GM21576 (cell line): ENCODE results near the gene CCR1.

Source experiments
- ATAC-seq: cut with Tn5 transposase; IDR thresholded peaks from one replicate; pipeline ENCODE4 v1.9.1; 2021; ENCODE audit warnings: mild to moderate bottlenecking, moderate library complexity; ENCODE audit not compliant: unreplicated experiment

CCR1 gene

GRCh38 chr3:46208167-46208704 is at the start of gene CCR1:
CCR1 (minus strand) TSS chr3:46208313; CDS start chr3:46204313, 4,000 bp downstream.
- peak; percentile 53 for ATAC-seq

DNA sequence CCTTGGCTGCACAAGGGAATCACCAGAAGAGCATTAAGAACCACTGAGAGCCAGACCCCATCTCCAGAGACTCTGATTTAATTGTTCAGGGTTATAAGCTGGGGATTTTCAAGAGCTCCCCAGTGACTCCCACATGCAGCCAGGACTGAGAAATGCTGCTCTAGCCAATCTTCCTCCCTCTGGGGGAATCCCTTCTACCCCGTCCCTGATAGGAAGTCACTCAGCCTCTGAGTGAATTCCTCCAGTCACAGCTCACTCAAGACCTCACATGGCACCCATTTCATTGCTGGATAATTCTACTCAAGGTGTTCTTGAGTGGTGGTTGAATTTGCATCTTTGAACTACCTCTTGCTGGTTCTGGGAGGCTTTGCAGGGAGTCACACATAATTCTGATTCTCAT is 44.9 kb upstream of the CCR1 start:
- ATAC-seq, result no peak

GRCh38 chr3:46245146-46245545 is 37.0 kb upstream of the CCR1 start:
- no peak for ATAC-seq

DNA sequence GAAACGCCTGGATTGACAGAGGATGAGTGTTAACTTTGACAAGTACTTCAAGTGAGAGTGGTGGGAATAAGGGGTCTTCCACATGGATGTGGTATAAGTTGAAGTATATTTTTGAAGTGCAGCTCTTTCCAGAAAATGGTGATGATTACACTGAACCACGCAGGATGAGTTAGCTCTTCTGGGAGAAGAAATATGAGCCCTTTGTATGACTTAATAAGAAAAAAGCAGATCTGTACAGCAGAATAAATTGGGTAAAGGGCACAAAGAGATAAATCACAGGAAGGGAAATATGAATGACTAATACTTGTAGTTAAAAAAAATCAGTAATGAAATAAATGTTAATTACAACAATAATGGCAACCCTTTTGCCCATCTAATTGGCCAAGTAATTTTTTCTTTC is 35.4 kb upstream of the CCR1 start:
- ATAC-seq, result no peak

- no peak for ATAC-seq
Measured at GRCh38 chr3:46242120-46242519, 34.0 kb upstream of the CCR1 start, which contains the start of gene CCR3. CCR3 (plus strand) TSS chr3:46242460; CDS start chr3:46265159, 22,699 bp downstream.

- ATAC-seq, result no peak
Measured at GRCh38 chr3:46239952-46240351, 31.8 kb upstream of the CCR1 start.

GRCh38 chr3:46239301-46239938 is 31.3 kb upstream of the CCR1 start:
- no peak for ATAC-seq

DNA sequence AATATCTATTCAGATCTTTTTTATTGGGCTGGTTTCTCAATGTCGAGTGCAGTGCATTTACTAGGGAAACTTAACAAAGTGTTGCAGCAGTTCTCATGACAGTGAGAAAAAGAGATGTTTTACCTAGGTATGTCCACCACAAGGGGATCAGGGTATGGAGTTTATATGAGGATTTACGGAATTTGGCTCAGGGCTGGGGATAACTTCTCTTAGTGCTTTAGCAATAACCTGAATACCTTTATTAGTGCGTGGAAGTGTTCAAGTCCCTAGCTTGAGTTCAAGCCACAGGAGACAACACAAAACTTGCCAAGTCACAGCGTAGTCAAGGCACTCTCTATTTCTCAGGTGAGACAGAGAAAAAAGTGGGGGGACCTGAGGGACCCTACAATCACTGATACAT is 30.3 kb upstream of the CCR1 start:
- ATAC-seq, result no peak

- ATAC-seq, result no peak
Measured at GRCh38 chr3:46236294-46237054, 28.4 kb upstream of the CCR1 start.

GRCh38 chr3:46235425-46235824 is 27.3 kb upstream of the CCR1 start:
- ATAC-seq, result no peak

DNA sequence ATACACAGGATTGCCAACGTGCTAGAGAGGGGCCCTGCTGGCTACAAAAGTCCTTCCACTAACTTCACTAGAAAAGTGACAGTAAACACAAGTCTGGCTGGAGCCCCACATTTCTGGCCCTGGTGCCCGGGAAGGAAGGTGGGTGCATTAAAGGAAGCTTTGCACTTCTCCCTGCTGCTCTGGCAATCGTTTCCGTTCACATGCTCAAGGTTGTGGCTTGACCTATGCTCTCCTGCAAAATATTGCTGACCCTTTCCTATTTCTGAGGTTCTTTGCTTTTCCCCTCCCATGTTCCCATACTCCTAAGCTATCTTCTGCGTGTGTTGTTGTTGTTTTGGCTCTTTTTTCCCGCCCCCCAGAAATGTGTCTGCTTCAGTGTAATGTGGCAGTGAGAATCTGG is 25.1 kb upstream of the CCR1 start:
- ATAC-seq, result no peak

DNA sequence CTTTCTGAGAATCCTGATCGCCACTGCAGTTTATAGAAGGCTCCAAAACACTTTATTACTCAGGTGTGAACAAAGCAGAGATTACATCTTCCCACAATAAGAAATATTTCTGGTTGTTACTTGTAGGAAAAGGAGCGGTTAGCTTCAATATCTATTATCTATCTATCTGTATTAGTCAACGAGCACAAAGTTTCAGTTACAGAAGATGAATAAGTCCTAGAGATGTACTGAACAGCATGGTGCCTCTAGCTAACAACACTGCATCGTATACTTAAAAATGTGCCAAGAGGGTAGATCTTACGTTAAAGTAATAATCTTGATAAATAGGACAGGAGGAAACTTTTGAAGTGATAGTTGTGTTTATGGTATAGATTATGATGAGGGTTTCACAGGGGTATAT is 23.2 kb upstream of the CCR1 start:
- no peak for ATAC-seq

GRCh38 chr3:46228260-46229242 is 20.4 kb upstream of the CCR1 start:
- ATAC-seq, result no peak

GRCh38 chr3:46222435-46223161 is 14.5 kb upstream of the CCR1 start:
- ATAC-seq, result no peak

DNA sequence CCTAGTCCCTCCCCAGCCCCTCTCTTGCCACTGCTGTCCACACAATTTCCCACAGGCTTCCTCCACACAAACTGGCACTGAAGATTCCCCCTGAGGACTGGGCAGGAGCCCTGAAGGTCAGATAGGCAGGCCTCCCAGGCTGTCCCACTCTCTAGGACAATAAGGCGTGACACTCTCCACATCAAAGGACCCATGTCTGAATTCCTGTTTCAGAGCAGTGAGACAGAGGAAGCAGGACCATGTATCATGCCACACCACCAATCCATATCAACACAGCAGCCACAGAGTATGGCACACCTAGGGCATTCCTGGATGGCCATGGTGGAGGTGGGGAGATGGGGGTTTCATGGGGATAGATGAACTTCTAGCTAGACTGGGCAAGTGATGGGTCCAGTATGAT is 13.8 kb upstream of the CCR1 start:
- ATAC-seq, result no peak

DNA sequence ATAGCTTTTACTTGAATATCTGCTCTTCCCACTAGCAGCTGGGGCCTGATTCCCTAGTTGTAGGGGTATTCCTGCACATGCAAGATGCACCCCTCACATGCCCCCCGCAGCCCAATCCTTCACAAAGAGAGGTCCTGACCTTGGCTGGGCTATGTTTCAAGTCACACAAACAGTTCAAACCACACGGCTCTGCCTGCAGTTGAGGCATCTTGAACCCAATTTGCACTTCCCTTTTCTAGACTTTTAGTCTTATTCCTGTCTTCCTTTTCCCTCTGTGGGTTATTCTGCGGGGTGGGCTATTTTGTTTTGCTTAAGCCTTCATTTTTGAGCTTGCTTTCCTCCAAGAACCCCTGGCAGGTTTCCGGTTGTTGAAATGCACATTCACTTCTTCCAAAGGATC is 13.3 kb upstream of the CCR1 start:
- ATAC-seq, result no peak

DNA sequence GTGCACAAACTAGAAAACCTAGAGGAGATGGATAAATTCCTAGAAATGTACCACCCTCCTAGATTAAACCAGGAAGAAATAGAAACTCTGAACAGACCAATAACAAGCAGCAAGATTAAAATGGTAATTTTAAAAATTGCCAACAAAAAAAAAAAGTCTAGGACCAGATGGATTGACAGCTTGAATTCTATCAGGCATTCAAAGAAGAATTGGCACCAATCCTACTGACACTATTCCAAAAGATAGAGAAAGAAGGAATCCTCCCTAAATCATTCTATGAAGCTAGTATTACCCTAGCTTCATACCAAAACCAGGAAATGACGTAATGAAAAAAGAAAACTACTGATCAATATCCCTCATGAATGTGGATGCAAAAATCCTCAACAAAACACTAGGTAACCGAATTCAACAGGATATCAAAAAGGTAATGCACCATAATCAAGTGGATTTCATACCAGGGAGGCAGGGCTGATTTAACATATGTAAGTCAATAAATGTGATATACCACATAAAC is 10.1 kb upstream of the CCR1 start:
- ATAC-seq, result no peak

DNA sequence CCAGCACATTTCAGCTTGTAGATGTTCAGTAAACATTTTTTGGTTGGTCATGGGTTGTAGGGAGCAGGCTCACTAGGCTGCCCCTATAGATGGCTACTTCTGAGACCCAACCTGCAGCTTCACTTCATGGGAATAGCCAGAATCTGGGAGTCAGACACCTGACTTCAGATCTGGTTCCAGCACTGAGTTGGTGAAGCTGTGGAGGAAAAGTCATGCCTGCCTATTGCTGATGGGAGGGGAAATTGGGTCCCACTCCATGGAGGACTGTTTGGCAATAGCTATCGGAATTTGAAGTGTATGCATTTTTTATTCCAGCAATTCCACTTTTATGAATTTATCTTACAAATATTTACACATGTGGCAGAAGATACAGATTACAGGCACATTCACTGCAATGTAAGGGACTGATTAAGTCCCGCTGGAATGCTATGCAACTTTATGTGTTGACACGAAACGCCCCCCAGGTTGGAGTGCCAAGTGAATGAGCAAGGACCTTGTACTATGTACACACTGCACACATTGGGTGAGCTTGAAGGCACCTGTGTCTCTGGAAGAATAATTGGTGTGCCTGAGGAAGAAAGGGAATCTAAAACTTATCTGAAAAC is 7.8 kb upstream of the CCR1 start:
- no peak for ATAC-seq

GRCh38 chr3:46214751-46215352 is 6.7 kb upstream of the CCR1 start:
- no peak for ATAC-seq
